K562 (cell line): Measurements from ENCODE around the gene CLCA1. TPM values are rescaled to one million over a fixed set of nuclear protein-coding genes. Genes with fewer than 3 reads are reported as not detected.

ENCODE experiments used
- ATAC-seq: fragments of 200-7000 bp; cut with Tn5 transposase; 3 replicates; pipeline ENCODE4 v1.9.1; 2020; ENCODE audit warnings: moderate library complexity
- BruUV-seq: library from RNA; stranded (reverse); fragments of 400-500 nt; replicated peaks from 2 replicates; lab custom pipeline; 2021; lab: Mats Ljungman, UMichigan
- CTCF ChIA-PET: fragments of 300-600 bp; formaldehyde crosslinking; extraction: SDS; loops from one replicate; lab custom pipeline; 2021; ENCODE audit warnings: low intra/inter-chr PET ratio; lab: Yijun Ruan, JAX
- POLR2A ChIA-PET: fragments of 300-600, 350-650 bp; sonication (Branson Sonifier 250); formaldehyde crosslinking; extraction: SDS; loops from one replicate; lab custom pipeline; 2021; ENCODE audit warnings: antibody characterized with exemption, inconsistent platforms; lab: Yijun Ruan, JAX
- DNase-seq, 4 experiments: peaks; one replicate each; pipeline versions ENCODE4 v3.0.0 to v3.0.0-alpha.2; 2011 to 2018; ENCODE audit warnings: low spot score in 3 of 4, mixed read lengths in 3 of 4; ENCODE audit errors: extremely low read depth in 1 of 4
- FAIRE-seq: peaks from 2 replicates; lab custom pipeline; 2011; peaks lifted over from hg19 to GRCh38; lab: Jason Lieb, UNC
- H2AFZ ChIP-seq: 2 replicates; pipeline ENCODE4 v1.6.0; 2011; ENCODE audit warnings: low read depth, low read length, control low read depth, inconsistent platforms
- H3K27ac ChIP-seq: fragments of 200-600 bp; 3 replicates; pipeline ENCODE4 v1.8.0; 2011; ENCODE audit warnings: low read depth, mild to moderate bottlenecking, control low read depth, inconsistent platforms, low read length, moderate library complexity, mixed read lengths; ENCODE audit errors: extremely low read depth
- H3K27me3 ChIP-seq, 2 experiments: fragments of 300-600 bp in 1 of 2; 2 replicates in 1 of 2; 3 replicates in 1 of 2; pipeline versions ENCODE4 v1.6.0 to v1.8.0; 2011; ENCODE audit warnings: inconsistent platforms in 2 of 2, low read length in 2 of 2, mild to moderate bottlenecking in 1 of 2, mixed read lengths in 1 of 2, moderate library complexity in 1 of 2; ENCODE audit not compliant: control insufficient read depth in 2 of 2, insufficient read depth in 2 of 2
- H3K36me3 ChIP-seq: fragments of 300-600 bp; 3 replicates; pipeline ENCODE4 v1.8.0; 2011; ENCODE audit warnings: mild to moderate bottlenecking, low read length, inconsistent platforms; ENCODE audit not compliant: control insufficient read depth, insufficient read depth
- H3K4me1 ChIP-seq, 2 experiments: fragments of 200-600 bp in 1 of 2; replicated peaks in 1 of 2; 2 replicates in 1 of 2; 3 replicates in 1 of 2; pipeline versions ENCODE4 v1.5.1 to v1.8.0; 2011; ENCODE audit warnings: inconsistent platforms in 2 of 2, low read length in 2 of 2, mild to moderate bottlenecking in 1 of 2, mixed read lengths in 1 of 2, moderate library complexity in 1 of 2; ENCODE audit not compliant: control insufficient read depth in 2 of 2, insufficient read depth in 2 of 2
- H3K4me2 ChIP-seq: 2 replicates; pipeline ENCODE4 v1.6.1; 2011; ENCODE audit warnings: low read length, control low read depth, inconsistent platforms, mixed read lengths; ENCODE audit not compliant: insufficient read depth
- H3K4me3 ChIP-seq: fragments of 200-600 bp; sonication (generic), shearing (Covaris generic); 2 replicates; pipeline ENCODE4 v1.5.1; 2016; ENCODE audit warnings: control low read depth, inconsistent platforms
- H3K79me2 ChIP-seq: fragments of 200-600 bp; 3 replicates; pipeline ENCODE4 v1.8.0; 2011; ENCODE audit warnings: low read length, inconsistent platforms; ENCODE audit not compliant: control insufficient read depth, insufficient read depth
- H3K9ac ChIP-seq, 2 experiments: 2 replicates each; pipeline versions ENCODE4 v1.6.0 to v1.6.1; 2011; ENCODE audit warnings: low read depth in 2 of 2, low read length in 2 of 2, control low read depth in 1 of 2, inconsistent platforms in 1 of 2, mild to moderate bottlenecking in 1 of 2, mixed read lengths in 1 of 2; ENCODE audit not compliant: insufficient read depth in 1 of 2
- H3K9me1 ChIP-seq: one replicate; pipeline ENCODE4 v1.6.0; 2011; ENCODE audit warnings: inconsistent platforms, mild to moderate bottlenecking, low read length, moderate library complexity; ENCODE audit not compliant: control insufficient read depth, insufficient read depth
- H3K9me3 ChIP-seq: replicated peaks from 2 replicates; pipeline ENCODE4 v1.5.1; 2011; ENCODE audit warnings: low read depth, low read length, inconsistent platforms; ENCODE audit not compliant: control insufficient read depth, insufficient read depth
- H4K20me1 ChIP-seq: replicated peaks from 2 replicates; pipeline ENCODE4 v1.6.1; 2011; ENCODE audit warnings: low read length, inconsistent platforms, mixed read lengths; ENCODE audit not compliant: control insufficient read depth, insufficient read depth
- CGGBP1 ChIP-seq: fragments of 250-450 bp; sonication (Bioruptor Pico); IDR thresholded peaks from 2 replicates; pipeline ENCODE4 v1.9.0; 2021; ENCODE audit warnings: mild to moderate bottlenecking
- ETS1 ChIP-seq: conservative IDR thresholded peaks from 2 replicates; pipeline ENCODE4 v1.6.1; 2011; ENCODE audit warnings: low read depth, mild to moderate bottlenecking, low read length; ENCODE audit not compliant: control insufficient read depth
- KLF1 ChIP-seq: fragments of 450-650 bp; IDR thresholded peaks from 2 replicates; pipeline ENCODE4 v1.6.1; 2016; ENCODE audit warnings: missing genetic modification characterization, missing compliant biosample characterization
- MGA ChIP-seq: fragments of 450-650 bp; IDR thresholded peaks from 2 replicates; pipeline ENCODE4 v1.6.1; 2016; ENCODE audit warnings: mild to moderate bottlenecking, moderate library complexity
- NFIX ChIP-seq: fragments of 250-450 bp; sonication (Bioruptor Pico); IDR thresholded peaks from 2 replicates; pipeline ENCODE4 v1.4.0; 2020; ENCODE audit warnings: low read depth, mild to moderate bottlenecking, moderate library complexity
- POLR3A ChIP-seq: IDR thresholded peaks from 2 replicates; pipeline ENCODE4 v1.6.1; 2011; ENCODE audit warnings: borderline replicate concordance, mild to moderate bottlenecking, moderate library complexity; ENCODE audit not compliant: insufficient read length, insufficient read depth; ENCODE audit errors: extremely low read depth
- TAL1 ChIP-seq: fragments of 450-650 bp; IDR thresholded peaks from 2 replicates; pipeline ENCODE4 v1.6.1; 2016; ENCODE audit warnings: mild to moderate bottlenecking
- ZNF274 ChIP-seq: IDR thresholded peaks from 2 replicates; pipeline ENCODE4 v1.6.1; 2011; ENCODE audit warnings: low read depth, mild to moderate bottlenecking, low read length, moderate library complexity, borderline replicate concordance
- WGBS: fragments of 100-300 bp; shearing (Covaris generic); methylation state at CpG from one replicate; pipeline ENCODE4 v1.1.6; 2016; ENCODE audit warnings: low coverage, mixed read lengths; ENCODE audit not compliant: insufficient coverage; ENCODE audit errors: missing lambda C conversion rate; 5-methylcytosine and 5-hydroxymethylcytosine counted together
- in situ Hi-C: fragments of 300-500 bp; cut with MboI; formaldehyde crosslinking; loops from 4 replicates; pipeline ENCODE4 v1.15.0; 2018; ENCODE audit warnings: inconsistent platforms, mixed read lengths
- intact Hi-C: fragments of 100-400 bp; cut with micrococcal nuclease; formaldehyde crosslinking; loops from 2 replicates; pipeline ENCODE4 v1.14.2; 2022
- polyA plus RNA-seq, 8 experiments: library from polyadenylated mRNA; depleted of rRNA in 4 of 8; stranded (reverse) in 5 of 8; unstranded in 3 of 8; fragments of >200 nt; fragmentation: Nextera tagmentation in 2 of 8; fragmentation: Illumina TruSeq in 1 of 8; extraction: Ambion mirVana in 2 of 8; extraction: Trizol in 1 of 8; gene quantifications; 2 replicates each; pipeline versions ENCODE4 v1.2.1 to v1.2.3, GENCODE V29; 2011 to 2014; ENCODE audit warnings: inconsistent platforms in 1 of 8, missing spikeins in 1 of 8
- total RNA-seq, 7 experiments: library from RNA; depleted of rRNA in 6 of 7; stranded (reverse); fragments of >200 nt in 6 of 7; fragmentation: Illumina TruSeq in 2 of 7; extraction: Trizol in 2 of 7; gene quantifications; 2 replicates each; pipeline versions ENCODE4 v1.2.1 to v1.2.3, GENCODE V29; 2011 to 2021; ENCODE audit warnings: low replicate concordance in 1 of 7

Gene CLCA1
- total and polyA plus RNA-seq, 9 of the 15 experiments (the other 6 are each of a cell fraction or from before 2014, with no cell fraction given): 0.03 to 0.08 (median 0.04) TPM; not detected in 6

- no peak for TF ChIP-seq ETS1
- no peak for TF ChIP-seq ZNF274
- TF ChIP-seq NFIX (CRISPR knock-in tag): no peak
- no peak for TF ChIP-seq POLR3A
- TF ChIP-seq CGGBP1: no peak
Measured at GRCh38 chr1:86450847-86451246, 17.9 kb upstream of the CLCA1 start (continued).

GRCh38 chr1:86453664-86454063 lies 15.1 kb upstream of the CLCA1 start:
- CTCF ChIA-PET: no interaction called here
- TF ChIP-seq KLF1 (tag) (no peak), TAL1 (no peak), MGA (no peak)

More at GRCh38 chr1:86453664-86454063, 15.1 kb upstream of the CLCA1 start:
- Histone ChIP-seq H3K4me2 (no peak overlapping the region), H3K9ac (no peak overlapping the region; a peak in 1 of 4 replicates), H3K9me1 (no peaks in the 10 kb centered on the region), H3K4me1 (peaks cover 0 to 20% of the 10 kb centered on the region in 2 experiments; a peak in 3 of 5 replicates), H3K79me2 (no peaks in the 10 kb centered on the region), H3K4me3 (no peak overlapping the region), H2AFZ (peak overlapping the region; percentile 86), H3K9me3 (no peaks in the 10 kb centered on the region), H4K20me1 (no peaks in the 10 kb centered on the region), H3K27me3 (no peaks in the 10 kb centered on the region), H3K27ac (no peak overlapping the region), H3K36me3 (no peaks in the 10 kb centered on the region)
- DNase-seq (no peak), ATAC-seq (peak; percentile 55), FAIRE-seq (no peak)
- in situ Hi-C loops (no loop called here), intact Hi-C loops (no loop called here)
- POLR2A ChIA-PET: interaction anchor here (0.9 to 1.7 kb wide), 3 partner anchors 10 to 14 kb away, joined by 3 to 5 read pairs (median 3); no protein-coding TSS in a partner anchor
- WGBS: 45% methylated on average over 3 of the region's 3 CpGs
- BruUV-seq: no TSS peak
